GM12873 (cell line): ENCODE results near the gene ACAA1.

Experiments
- TF ChIP-seq, protein P1 (sequence below): IDR thresholded peaks from 2 replicates; pipeline ENCODE4 v1.5.1; 2012; ENCODE audit warnings: low read depth, mild to moderate bottlenecking, moderate library complexity, low read length, control low read depth; ENCODE audit not compliant: insufficient read depth; ENCODE audit errors: missing control alignments

Gene ACAA1

DNA sequence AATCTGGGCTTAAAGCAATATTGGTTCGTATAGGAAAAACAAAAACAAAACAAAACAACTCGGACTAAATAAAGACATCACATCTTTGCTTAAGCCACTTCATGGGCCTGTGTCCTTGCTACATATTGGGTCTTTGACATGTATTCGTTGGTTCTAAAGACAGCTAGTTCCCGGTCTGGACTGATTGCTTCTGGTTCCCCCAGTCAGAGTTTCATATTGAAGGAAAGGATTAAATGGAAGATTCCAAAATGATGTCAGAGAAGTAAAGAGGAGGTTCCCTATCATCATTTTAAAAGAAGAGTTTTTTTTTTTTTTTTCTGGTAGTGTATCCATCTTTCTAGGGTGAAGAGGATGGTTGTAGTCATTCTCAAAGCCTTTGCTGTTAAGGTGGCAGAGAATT lies 30.7 kb upstream of the ACAA1 start:
- TF ChIP-seq, protein P1, sequence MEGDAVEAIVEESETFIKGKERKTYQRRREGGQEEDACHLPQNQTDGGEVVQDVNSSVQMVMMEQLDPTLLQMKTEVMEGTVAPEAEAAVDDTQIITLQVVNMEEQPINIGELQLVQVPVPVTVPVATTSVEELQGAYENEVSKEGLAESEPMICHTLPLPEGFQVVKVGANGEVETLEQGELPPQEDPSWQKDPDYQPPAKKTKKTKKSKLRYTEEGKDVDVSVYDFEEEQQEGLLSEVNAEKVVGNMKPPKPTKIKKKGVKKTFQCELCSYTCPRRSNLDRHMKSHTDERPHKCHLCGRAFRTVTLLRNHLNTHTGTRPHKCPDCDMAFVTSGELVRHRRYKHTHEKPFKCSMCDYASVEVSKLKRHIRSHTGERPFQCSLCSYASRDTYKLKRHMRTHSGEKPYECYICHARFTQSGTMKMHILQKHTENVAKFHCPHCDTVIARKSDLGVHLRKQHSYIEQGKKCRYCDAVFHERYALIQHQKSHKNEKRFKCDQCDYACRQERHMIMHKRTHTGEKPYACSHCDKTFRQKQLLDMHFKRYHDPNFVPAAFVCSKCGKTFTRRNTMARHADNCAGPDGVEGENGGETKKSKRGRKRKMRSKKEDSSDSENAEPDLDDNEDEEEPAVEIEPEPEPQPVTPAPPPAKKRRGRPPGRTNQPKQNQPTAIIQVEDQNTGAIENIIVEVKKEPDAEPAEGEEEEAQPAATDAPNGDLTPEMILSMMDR: no peak

DNA sequence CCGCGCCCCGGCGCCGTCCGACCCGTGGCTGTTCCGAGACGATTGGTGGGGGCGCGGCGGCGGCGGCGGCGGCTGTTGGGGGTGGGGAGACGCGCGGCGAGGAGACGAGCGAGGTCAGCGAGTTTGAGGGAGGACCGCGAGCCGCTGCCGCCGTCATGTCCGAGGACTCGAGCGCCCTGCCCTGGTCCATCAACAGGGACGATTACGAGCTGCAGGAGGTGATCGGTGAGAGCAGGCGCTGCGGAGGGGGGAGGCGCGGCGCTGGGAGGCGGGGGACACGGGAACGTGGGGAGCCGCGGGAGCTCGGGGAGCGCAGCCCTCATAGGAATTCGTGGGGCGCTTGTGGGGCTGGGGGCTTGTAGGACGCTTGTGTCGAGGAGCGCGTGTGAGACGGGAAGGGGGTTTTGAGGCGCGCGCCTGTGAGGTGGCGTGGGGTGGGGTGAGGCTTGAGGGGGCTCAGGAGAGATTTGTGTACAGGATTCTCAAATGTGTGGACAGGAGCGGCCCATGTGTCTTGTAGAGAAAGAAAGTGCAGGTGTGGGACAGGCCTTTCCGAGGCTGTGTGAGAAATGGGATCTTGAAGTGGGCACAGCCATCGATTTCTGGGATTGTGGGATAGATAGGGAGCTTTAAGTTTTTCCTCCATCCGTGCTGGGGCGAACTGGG lies 28.9 kb upstream of the ACAA1 start:
- TF ChIP-seq, protein P1: no peak

DNA sequence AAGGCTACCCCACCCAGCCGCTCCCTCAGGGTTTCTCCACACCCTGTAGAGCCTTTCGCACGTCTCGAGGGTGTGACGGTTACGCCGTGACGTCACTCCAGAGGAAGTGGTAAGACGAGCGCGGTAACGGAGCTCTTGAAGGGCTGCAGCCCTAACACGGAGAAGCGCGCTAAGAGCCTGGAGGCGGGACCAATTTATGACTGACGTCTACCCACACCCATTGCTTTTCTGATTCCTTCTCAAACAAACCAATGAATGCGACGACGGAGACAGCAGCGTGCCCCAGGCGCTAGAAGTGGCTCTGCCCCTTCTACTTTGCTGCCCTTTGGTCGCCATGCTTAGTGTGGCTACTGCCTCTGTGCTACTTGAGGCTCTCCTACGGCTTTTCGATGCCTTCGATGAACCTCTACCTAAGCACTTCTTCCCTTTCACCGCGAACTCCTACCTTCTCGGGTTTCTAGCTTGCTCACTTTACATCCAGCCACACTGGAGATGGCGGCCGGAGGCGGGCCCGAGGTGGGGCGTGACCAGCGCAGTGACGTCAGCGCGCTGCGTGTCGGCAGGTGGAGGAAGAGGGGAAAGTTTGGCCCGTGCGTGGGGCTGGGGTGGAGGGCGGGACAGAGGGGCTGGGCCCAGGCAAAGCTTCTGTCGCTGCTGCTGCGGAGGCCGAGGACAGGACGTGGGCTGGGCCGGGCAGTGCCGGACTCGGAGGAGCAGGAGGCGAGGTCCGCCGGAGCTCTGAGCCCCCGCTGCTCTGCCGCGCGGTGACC lies 28.2 kb upstream of the ACAA1 start, which contains the start of gene OXSR1:
Gene OXSR1, plus strand, starts transcription at position 586 of the 770 bp plus-strand sequence. CDS start 340 bp downstream, outside the sequence.
- TF ChIP-seq, protein P1: no peak

DNA sequence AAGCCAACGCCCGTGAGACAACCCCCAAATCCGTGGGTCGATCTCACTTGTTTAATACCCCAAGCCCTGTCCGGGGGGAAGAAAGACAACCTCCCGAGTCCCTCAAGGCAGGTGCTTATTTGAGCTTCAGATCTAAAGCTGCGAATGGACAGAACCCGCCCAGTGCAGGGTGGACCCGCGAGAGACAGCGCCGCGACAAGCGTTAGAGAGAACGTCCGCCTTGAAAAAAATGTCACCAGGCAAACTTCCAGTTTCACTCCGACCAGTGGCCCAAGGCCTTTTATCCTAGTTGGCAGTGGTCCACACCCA lies 27.7 kb upstream of the ACAA1 start:
- TF ChIP-seq, protein P1: no peak

DNA sequence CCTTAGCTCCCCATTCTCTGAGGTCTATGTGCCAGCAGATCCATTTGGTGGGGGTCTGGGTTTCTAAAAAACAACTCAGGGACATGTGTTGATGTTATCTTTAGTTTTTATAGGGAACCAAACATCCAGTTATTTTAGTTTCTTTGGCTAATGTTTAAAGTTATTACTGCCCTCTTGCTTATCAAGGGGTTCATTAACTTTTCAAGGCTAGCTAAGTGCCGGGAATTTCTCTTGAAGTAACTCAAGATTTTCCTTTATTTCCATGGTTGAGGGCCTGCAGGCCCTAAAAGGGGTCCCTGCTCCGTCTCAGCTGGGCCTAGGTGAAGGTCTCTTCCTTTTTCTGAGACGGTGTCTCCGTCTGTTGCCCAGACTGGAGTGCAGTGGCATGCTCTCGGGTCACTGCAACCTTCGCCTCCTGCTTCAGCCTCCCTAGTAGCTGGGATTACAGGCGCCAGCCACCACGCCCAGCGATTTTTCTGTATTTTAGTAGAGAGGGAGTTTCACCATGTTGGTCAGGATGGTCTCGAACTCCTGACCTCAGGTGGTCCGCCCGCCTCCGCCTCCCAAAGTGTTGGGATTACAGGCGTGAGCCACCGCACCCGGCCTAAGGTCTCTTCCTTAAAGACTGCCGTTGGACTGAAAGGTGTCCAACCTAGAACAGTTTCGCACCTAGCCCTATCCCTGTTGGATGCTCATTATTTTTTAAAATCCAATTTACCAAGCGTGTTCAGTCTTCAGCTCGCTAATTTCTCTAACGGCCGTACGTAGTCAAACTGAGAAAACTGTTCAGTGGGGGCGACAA lies 27.1 kb upstream of the ACAA1 start:
- TF ChIP-seq, protein P1: no peak

DNA sequence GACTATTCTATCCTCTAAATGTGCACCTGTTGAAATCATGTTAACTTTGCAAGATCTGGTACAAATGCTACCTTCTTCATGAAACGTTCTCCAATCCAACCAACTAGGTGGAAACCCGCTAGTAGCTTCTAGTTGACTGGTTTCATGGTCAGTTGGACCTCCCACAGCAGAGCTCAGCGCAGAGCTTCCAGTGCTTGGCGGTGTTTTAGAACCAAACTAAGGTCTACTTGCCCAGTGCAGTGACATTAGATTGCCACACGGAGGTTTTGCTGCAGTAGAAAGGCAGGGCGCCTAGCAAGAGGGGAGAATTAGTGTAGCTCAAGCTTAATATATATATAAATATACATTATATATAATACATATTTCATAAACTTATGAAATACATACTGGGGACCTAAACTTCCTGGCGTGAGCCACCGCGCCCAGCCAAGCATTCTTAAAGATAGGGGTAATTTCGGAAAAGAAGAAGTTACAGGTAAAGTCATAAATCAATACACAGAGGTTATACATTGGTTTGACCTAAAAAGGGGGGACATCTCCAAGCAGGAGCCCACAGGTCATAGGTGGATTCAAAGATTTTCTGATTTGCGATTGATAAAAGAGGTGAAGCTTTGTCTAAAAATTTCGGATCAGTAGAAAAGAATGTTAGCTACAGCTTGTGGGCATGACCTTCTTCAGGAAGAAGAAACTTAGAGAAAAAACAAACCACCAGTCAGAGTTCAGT lies 26.4 kb upstream of the ACAA1 start:
- TF ChIP-seq, protein P1: peak; percentile 37

DNA sequence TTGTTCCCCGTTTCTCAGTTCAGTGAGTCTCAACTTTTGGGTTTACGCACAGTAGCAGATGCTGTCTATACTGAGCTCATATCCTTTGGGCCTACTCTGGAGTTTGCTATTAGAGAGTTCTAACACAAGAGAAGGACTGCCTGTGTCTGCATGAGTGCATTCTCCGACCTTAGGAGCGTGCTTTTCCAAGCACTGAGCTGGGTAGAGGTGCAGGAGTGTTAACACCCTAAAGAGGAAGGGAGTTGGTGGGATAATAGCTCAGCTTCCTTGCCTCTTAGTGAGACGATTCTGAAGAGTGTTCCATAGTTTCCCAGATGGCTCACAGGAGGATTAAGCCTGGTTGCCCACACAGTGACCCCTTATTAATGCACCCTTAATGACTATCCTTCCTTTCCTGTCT lies 21.5 kb upstream of the ACAA1 start:
- TF ChIP-seq, protein P1: no peak
